Measurements from ENCODE around the gene RND3.

DNA sequence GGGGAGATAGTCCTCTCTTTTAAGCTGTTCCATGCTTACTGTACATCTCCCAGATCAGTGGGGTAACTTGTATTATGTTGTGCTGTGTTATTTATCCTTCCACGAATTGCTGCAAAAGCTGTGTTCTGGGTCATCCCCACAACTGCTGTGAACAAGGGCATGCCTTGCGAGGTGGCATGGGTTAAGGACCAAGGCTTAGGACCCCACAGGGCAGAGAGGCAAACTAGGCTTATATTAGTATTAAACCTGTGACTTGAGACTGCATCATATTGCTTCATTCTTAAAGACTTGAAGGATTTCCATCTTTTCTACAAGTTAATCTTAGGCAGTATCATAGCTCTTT lies 19.9 kb downstream of the RND3 start:
- no peak for TF ChIP-seq RAD21 (conservative IDR thresholded peaks at IDR 0.05 in 1 of 2, IDR thresholded peaks at IDR 0.05 in 1 of 2)
- TF ChIP-seq, protein P1, sequence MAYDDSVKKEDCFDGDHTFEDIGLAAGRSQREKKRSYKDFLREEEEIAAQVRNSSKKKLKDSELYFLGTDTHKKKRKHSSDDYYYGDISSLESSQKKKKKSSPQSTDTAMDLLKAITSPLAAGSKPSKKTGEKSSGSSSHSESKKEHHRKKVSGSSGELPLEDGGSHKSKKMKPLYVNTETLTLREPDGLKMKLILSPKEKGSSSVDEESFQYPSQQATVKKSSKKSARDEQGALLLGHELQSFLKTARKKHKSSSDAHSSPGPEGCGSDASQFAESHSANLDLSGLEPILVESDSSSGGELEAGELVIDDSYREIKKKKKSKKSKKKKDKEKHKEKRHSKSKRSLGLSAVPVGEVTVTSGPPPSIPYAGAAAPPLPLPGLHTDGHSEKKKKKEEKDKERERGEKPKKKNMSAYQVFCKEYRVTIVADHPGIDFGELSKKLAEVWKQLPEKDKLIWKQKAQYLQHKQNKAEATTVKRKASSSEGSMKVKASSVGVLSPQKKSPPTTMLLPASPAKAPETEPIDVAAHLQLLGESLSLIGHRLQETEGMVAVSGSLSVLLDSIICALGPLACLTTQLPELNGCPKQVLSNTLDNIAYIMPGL (CRISPR knock-in tag; IDR thresholded peaks at IDR 0.05; ENCODE audit: borderline replicate concordance): no peak
- TF ChIP-seq KDM5A (IDR thresholded peaks at IDR 0.05): no peak
- TF ChIP-seq, protein P2, sequence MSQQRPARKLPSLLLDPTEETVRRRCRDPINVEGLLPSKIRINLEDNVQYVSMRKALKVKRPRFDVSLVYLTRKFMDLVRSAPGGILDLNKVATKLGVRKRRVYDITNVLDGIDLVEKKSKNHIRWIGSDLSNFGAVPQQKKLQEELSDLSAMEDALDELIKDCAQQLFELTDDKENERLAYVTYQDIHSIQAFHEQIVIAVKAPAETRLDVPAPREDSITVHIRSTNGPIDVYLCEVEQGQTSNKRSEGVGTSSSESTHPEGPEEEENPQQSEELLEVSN (IDR thresholded peaks at IDR 0.05; ENCODE audit: borderline replicate concordance, low read depth): no peak
- TF ChIP-seq, protein P3, sequence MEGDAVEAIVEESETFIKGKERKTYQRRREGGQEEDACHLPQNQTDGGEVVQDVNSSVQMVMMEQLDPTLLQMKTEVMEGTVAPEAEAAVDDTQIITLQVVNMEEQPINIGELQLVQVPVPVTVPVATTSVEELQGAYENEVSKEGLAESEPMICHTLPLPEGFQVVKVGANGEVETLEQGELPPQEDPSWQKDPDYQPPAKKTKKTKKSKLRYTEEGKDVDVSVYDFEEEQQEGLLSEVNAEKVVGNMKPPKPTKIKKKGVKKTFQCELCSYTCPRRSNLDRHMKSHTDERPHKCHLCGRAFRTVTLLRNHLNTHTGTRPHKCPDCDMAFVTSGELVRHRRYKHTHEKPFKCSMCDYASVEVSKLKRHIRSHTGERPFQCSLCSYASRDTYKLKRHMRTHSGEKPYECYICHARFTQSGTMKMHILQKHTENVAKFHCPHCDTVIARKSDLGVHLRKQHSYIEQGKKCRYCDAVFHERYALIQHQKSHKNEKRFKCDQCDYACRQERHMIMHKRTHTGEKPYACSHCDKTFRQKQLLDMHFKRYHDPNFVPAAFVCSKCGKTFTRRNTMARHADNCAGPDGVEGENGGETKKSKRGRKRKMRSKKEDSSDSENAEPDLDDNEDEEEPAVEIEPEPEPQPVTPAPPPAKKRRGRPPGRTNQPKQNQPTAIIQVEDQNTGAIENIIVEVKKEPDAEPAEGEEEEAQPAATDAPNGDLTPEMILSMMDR (IDR thresholded peaks at IDR 0.05): no peak
- TF ChIP-seq NFE2L2 (conservative IDR thresholded peaks at IDR 0.05; ENCODE audit: low read length): no peak
